Measurements from ENCODE around the gene POLN. TPM values are rescaled to one million over a fixed set of nuclear protein-coding genes. Genes with fewer than 3 reads are reported as not detected.

The POLN gene
- total and polyA plus RNA-seq, 4 donors: 4.6 to 8.9 (median 6.8) TPM

- Histone ChIP-seq H3K27ac (ENCODE audit: low read depth, low read length) (no peak overlapping the region), H3K36me3 (ENCODE audit: control insufficient read depth, insufficient read depth, low read length) (peaks cover 25% of the 10 kb centered on the region), H3K4me1 (ENCODE audit: control insufficient read depth, insufficient read depth, low read length) (peaks cover 63% of the 10 kb centered on the region), H3K4me3 (ENCODE audit: low read depth, low read length) (no peak overlapping the region), H3K27me3 (ENCODE audit: control insufficient read depth, insufficient read depth, low read length) (no peaks in the 10 kb centered on the region), H3K9me3 (ENCODE audit: control insufficient read depth, insufficient read depth, low read length) (no peaks in the 10 kb centered on the region)
- 77% methylated on average over 6 of the region's 6 CpGs for WGBS (ENCODE audit: insufficient coverage)
- DNase-seq (ENCODE audit: low read depth in 4 of 6, low spot score in 6 of 6): no peak
Measured at GRCh38 chr4:2264481-2265041, 22.6 kb upstream of the POLN start.

- Histone ChIP-seq H3K4me3 (ENCODE audit: low read depth, low read length) (no peak overlapping the region), H3K9me3 (ENCODE audit: control insufficient read depth, insufficient read depth, low read length) (no peaks in the 10 kb centered on the region), H3K4me1 (ENCODE audit: control insufficient read depth, insufficient read depth, low read length) (peaks cover 69% of the 10 kb centered on the region), H3K36me3 (ENCODE audit: control insufficient read depth, insufficient read depth, low read length) (peaks cover 29% of the 10 kb centered on the region), H3K27me3 (ENCODE audit: control insufficient read depth, insufficient read depth, low read length) (no peaks in the 10 kb centered on the region), H3K27ac (ENCODE audit: low read depth, low read length) (no peak overlapping the region)
- DNase-seq (ENCODE audit: low read depth in 4 of 6, low spot score in 6 of 6): peak in 1 of 6 donors; percentile 23
- WGBS (ENCODE audit: insufficient coverage): 65% methylated on average over 5 of the region's 6 CpGs
Measured at GRCh38 chr4:2263926-2264321, 22.0 kb upstream of the POLN start.

GRCh38 chr4:2262944-2263250, 21.0 kb upstream of the POLN start:
- no peaks in the 10 kb centered on the region for H3K9me3 ChIP-seq (ENCODE audit: control insufficient read depth, insufficient read depth, low read length)
- no peaks in the 10 kb centered on the region for H3K27me3 ChIP-seq (ENCODE audit: control insufficient read depth, insufficient read depth, low read length)
- peaks cover 38% of the 10 kb centered on the region for H3K36me3 ChIP-seq (ENCODE audit: control insufficient read depth, insufficient read depth, low read length)
- no peak for DNase-seq (ENCODE audit: low read depth in 4 of 6, low spot score in 6 of 6)
- H3K27ac ChIP-seq (ENCODE audit: low read depth, low read length): peak overlapping the region; percentile 88
- H3K4me3 ChIP-seq (ENCODE audit: low read depth, low read length): peak overlapping the region; percentile 55
- H3K4me1 ChIP-seq (ENCODE audit: control insufficient read depth, insufficient read depth, low read length): peaks cover 80% of the 10 kb centered on the region
- 47% methylated on average over 10 of the region's 13 CpGs for WGBS (ENCODE audit: insufficient coverage)

GRCh38 chr4:2262145-2262943, 20.4 kb upstream of the POLN start:
- H3K27ac ChIP-seq (ENCODE audit: low read depth, low read length): peak overlapping the region; percentile 88
- H3K9me3 ChIP-seq (ENCODE audit: control insufficient read depth, insufficient read depth, low read length): no peaks in the 10 kb centered on the region
- under 1% methylated on average over 98 of the region's 98 CpGs for WGBS (ENCODE audit: insufficient coverage)
- DNase-seq (ENCODE audit: low read depth in 4 of 6, low spot score in 6 of 6): peak; percentile 91 to 100 (median 98)
- no peaks in the 10 kb centered on the region for H3K27me3 ChIP-seq (ENCODE audit: control insufficient read depth, insufficient read depth, low read length)
- peaks cover 40% of the 10 kb centered on the region for H3K36me3 ChIP-seq (ENCODE audit: control insufficient read depth, insufficient read depth, low read length)
- peak overlapping the region; percentile 55 for H3K4me3 ChIP-seq (ENCODE audit: low read depth, low read length)
- peaks cover 85% of the 10 kb centered on the region for H3K4me1 ChIP-seq (ENCODE audit: control insufficient read depth, insufficient read depth, low read length)

- WGBS (ENCODE audit: insufficient coverage): under 1% methylated on average over 46 of the region's 46 CpGs
- Histone ChIP-seq H3K4me3 (ENCODE audit: low read depth, low read length) (peak within 1 kb of the TSS; percentile 72), H3K27me3 (ENCODE audit: control insufficient read depth, insufficient read depth, low read length) (no peaks in the 10 kb centered on the region), H3K36me3 (ENCODE audit: control insufficient read depth, insufficient read depth, low read length) (peaks cover 41% of the 10 kb centered on the region), H3K9me3 (ENCODE audit: control insufficient read depth, insufficient read depth, low read length) (no peaks in the 10 kb centered on the region), H3K4me1 (ENCODE audit: control insufficient read depth, insufficient read depth, low read length) (peaks cover 85% of the 10 kb centered on the region), H3K27ac (ENCODE audit: low read depth, low read length) (peak within 1 kb of the TSS; percentile 88)
- no peak for DNase-seq (ENCODE audit: low read depth in 4 of 6, low spot score in 6 of 6)
Measured at GRCh38 chr4:2261853-2262144, 19.9 kb upstream of the POLN start, which contains the start of gene MXD4. Gene MXD4, minus strand, starts transcription at chr4:2262109. Its CDS starts 129 bp downstream, at chr4:2261980.

- Histone ChIP-seq H3K36me3 (ENCODE audit: control insufficient read depth, insufficient read depth, low read length) (peaks cover 46% of the 10 kb centered on the region), H3K4me1 (ENCODE audit: control insufficient read depth, insufficient read depth, low read length) (peaks cover 86% of the 10 kb centered on the region), H3K4me3 (ENCODE audit: low read depth, low read length) (peak overlapping the region; percentile 72), H3K9me3 (ENCODE audit: control insufficient read depth, insufficient read depth, low read length) (no peaks in the 10 kb centered on the region), H3K27me3 (ENCODE audit: control insufficient read depth, insufficient read depth, low read length) (no peaks in the 10 kb centered on the region), H3K27ac (ENCODE audit: low read depth, low read length) (no peak overlapping the region)
- under 1% methylated on average over 91 of the region's 91 CpGs for WGBS (ENCODE audit: insufficient coverage)
- DNase-seq (ENCODE audit: low read depth in 4 of 6, low spot score in 6 of 6): peak in 2 of 6 donors; percentile 40 to 60
Measured at GRCh38 chr4:2261110-2261852, 19.4 kb upstream of the POLN start.

- H3K27me3 ChIP-seq (ENCODE audit: control insufficient read depth, insufficient read depth, low read length): no peaks in the 10 kb centered on the region
- 43% methylated on average over 23 of the region's 23 CpGs for WGBS (ENCODE audit: insufficient coverage)
- H3K27ac ChIP-seq (ENCODE audit: low read depth, low read length): no peak overlapping the region
- DNase-seq (ENCODE audit: low read depth in 4 of 6, low spot score in 6 of 6): no peak
- H3K4me1 ChIP-seq (ENCODE audit: control insufficient read depth, insufficient read depth, low read length): peaks cover 86% of the 10 kb centered on the region
- H3K9me3 ChIP-seq (ENCODE audit: control insufficient read depth, insufficient read depth, low read length): no peaks in the 10 kb centered on the region
- peak overlapping the region; percentile 72 for H3K4me3 ChIP-seq (ENCODE audit: low read depth, low read length)
- peaks cover 53% of the 10 kb centered on the region for H3K36me3 ChIP-seq (ENCODE audit: control insufficient read depth, insufficient read depth, low read length)
Measured at GRCh38 chr4:2260344-2261109, 18.6 kb upstream of the POLN start.

GRCh38 chr4:2259541-2260343, 17.8 kb upstream of the POLN start:
- H3K27me3 ChIP-seq (ENCODE audit: control insufficient read depth, insufficient read depth, low read length): no peaks in the 10 kb centered on the region
- 85% methylated on average over 12 of the region's 15 CpGs for WGBS (ENCODE audit: insufficient coverage)
- H3K36me3 ChIP-seq (ENCODE audit: control insufficient read depth, insufficient read depth, low read length): peaks cover 60% of the 10 kb centered on the region
- H3K9me3 ChIP-seq (ENCODE audit: control insufficient read depth, insufficient read depth, low read length): no peaks in the 10 kb centered on the region
- no peak for DNase-seq (ENCODE audit: low read depth in 4 of 6, low spot score in 6 of 6)
- no peak overlapping the region for H3K27ac ChIP-seq (ENCODE audit: low read depth, low read length)
- H3K4me1 ChIP-seq (ENCODE audit: control insufficient read depth, insufficient read depth, low read length): peaks cover 87% of the 10 kb centered on the region
- peak overlapping the region; percentile 72 for H3K4me3 ChIP-seq (ENCODE audit: low read depth, low read length)

Measured in spinal cord (tissue), 10 donors.